ENCODE data around the gene DRAXIN.

Gene DRAXIN

GRCh38 chr1:11690397-11691301 is 861 bp upstream of the DRAXIN start:
- no peak for DNase-seq (ENCODE audit: low read depth)

GRCh38 chr1:11691928-11692711 is 610 bp downstream of the DRAXIN start:
- DNase-seq (ENCODE audit: low read depth), result no peak

DNA sequence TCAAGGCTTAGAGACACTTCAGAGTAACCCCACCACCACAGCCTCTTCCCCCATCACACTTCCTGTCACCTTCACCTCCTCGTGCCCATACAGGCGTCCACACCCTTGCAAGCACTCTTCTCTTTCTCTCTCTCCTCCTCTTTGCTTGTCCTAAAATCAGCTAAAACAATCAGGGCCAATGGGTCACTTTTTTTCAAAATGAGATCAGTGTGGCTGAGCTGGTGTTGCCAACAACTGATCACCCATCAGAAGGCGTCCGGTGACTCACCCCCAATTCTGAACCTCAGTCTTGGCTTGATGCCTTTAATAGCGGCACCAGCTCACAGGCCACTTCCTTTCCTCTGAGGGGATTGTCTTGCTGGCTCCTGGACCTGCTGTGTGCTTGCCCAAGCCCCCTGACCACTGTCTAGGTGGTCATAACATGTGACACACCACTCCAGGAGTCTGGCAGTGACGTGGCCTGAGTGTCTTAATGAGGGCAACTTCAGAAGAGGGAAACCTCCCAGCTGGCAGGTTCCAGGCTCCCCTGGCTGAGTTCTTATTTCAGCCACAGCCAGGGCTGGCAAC is 1.6 kb downstream of the DRAXIN start:
- peak; percentile 15 for DNase-seq (ENCODE audit: low read depth)

DNA sequence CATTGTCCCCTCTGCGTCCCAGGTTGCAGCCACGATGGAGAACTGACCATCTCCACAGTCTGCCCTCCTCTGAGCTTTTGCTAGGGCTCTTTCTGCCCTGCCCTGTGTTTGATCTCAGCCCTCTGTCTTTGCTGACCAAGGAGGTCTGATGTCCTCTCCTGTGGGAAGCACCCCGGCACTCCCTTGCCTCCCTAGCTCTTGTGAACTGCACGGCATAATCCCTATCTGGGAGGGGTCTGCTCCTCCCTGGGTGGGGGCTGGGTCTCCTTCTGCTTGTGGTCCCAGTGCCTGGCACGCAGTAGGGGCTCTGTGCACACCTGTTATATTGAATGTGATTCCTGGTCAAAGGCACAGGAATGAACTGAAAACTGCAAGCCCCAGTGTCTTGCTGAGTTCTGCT is 2.4 kb downstream of the DRAXIN start:
- no peak for DNase-seq (ENCODE audit: low read depth)

GRCh38 chr1:11695861-11696260 is 4.4 kb downstream of the DRAXIN start:
- DNase-seq (ENCODE audit: low read depth), result no peak

DNA sequence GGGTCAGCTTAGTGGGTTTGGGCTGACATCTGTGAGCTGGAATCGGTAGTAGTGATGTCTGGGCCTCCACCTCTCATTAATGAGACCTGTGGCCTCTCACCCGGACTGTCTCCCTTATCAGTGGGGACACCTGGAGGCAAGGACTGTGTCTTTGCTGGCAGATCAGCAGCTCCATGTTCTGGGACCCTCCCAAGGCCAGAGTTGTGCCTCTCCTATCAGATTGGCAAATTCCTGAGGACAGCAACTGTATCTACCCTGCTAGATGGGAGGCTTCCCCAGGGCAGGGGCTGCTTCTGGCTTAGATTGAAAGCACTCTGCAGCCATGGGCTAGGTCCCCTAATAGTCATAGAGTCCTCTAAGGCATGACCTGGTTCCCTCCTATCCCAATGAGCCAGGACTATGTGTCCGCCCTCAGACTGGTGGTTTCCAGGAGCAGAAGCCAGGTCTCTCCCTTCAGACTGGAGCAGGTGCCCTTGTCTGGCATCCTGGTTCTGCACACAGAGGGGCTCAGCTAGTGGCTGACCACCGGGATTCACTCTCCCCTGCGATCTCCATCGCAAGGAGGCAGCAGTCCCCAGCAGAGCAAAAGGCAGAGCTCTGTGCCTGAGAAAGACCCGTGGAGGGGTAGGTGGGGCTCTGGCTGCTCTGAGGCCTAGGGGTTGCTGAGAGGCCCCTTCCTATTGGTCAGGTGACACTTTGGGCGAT is 5.8 kb downstream of the DRAXIN start:
- DNase-seq (ENCODE audit: low read depth), result no peak

- DNase-seq (ENCODE audit: low read depth), result no peak
Measured at GRCh38 chr1:11697893-11698210, 6.3 kb downstream of the DRAXIN start.

- no peak for DNase-seq (ENCODE audit: low read depth)
Measured at GRCh38 chr1:11700601-11701467, 9.3 kb downstream of the DRAXIN start.

DNA sequence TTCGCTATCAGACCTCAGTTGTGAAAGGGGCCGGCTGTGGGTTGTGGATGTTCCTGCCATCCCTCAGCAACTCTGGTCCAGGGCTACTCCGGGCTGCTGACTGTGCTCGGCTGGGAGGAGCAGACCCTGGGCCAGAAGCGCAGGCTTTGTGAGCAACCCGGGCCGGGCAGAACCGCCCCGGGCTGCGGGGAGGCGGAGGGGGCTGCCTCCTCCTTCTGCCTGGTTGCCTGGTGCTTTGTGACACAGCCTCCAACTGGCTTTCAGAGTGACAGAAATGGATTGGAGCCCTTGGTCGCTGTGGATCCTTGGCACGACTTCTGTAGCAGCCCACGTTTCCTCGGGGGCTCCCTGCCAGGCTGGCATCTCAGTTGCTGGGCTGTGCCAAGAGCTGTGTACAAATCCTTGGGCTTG is 10.0 kb downstream of the DRAXIN start:
- DNase-seq (ENCODE audit: low read depth), result no peak

DNA sequence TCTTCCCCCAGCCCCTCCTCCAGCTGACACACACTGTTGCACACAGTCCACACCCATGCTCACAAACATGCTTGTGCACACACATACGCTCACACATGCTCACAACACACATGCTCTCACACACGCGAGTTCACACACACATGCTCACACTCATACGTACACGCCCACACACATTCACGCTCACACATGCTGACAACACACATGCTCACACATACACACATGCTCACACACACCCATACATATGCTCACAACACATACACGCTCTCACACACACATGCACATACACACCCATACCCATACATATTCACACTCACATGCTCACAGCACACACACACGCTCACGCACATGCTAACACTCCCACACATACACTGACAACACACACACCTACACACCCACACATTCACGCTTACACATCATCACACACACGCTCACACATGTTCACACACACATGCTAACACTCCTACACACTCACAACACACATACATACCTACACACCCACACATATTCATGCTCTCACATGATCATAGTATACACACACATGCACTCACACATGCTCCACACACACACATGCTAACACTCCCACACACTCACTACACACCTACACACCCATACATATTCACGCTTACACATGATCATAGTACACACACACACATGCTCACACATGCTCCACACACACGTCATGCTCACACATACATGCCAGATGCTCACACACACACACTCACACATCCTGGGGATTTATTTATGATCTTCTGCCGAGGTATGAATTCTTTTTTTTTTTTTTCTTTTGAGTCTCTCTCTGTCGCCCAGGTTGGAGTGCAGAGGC is 10.7 kb downstream of the DRAXIN start:
- no peak for DNase-seq (ENCODE audit: low read depth)

GRCh38 chr1:11703357-11704193 is 12.1 kb downstream of the DRAXIN start:
- no peak for DNase-seq (ENCODE audit: low read depth)

- DNase-seq (ENCODE audit: low read depth), result no peak
Measured at GRCh38 chr1:11704194-11704529, 12.7 kb downstream of the DRAXIN start.

GRCh38 chr1:11704691-11705475 is 13.4 kb downstream of the DRAXIN start:
- no peak for DNase-seq (ENCODE audit: low read depth)

- no peak for DNase-seq (ENCODE audit: low read depth)
Measured at GRCh38 chr1:11705596-11705995, 14.1 kb downstream of the DRAXIN start.

DNA sequence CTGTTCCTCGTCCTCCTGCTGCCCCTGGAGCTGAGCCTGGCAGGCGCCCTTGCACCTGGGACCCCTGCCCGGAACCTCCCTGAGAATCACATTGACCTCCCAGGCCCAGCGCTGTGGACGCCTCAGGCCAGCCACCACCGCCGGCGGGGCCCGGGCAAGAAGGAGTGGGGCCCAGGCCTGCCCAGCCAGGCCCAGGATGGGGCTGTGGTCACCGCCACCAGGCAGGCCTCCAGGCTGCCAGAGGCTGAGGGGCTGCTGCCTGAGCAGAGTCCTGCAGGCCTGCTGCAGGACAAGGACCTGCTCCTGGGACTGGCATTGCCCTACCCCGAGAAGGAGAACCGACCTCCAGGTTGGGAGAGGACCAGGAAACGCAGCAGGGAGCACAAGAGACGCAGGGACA is 14.8 kb downstream of the DRAXIN start:
- no peak for DNase-seq (ENCODE audit: low read depth)

GRCh38 chr1:11707621-11708276 is 16.2 kb downstream of the DRAXIN start:
- no peak for DNase-seq (ENCODE audit: low read depth)

DNA sequence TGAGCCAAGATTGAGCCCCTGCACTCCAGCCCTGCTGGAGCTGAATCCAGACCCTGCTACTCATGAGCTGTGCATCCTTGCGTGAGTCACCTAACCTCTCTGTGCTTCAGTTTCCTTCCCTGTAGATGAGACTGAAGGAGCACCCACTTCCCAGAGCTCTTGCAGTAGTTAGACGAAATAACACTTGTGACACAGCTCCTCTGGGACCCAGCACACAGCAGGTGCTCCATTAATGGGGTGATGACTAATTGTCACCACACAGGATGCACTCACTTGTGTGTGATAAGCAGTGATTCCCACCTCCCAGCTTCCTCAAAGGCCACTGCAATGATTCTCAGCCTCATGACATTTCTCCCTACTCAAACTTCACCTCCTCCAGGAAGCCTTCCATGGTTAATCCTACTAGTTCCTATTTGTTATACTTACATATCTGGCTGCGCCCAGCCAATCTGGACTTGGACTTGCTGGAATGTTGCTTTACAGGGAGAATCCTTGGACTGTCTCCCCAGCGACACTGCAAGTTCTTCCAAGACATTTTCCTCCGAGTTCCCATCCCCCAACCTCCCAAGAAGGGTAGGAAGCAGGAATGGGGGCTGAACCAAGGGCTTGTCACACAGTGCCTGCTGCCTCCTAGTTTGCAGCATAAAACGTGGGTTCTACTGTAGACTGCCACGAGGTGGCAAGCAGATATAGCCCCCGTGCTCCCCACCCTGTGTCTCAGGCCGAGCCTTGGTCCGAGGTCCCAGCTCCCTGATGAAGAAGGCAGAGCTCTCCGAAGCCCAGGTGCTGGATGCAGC is 17.2 kb downstream of the DRAXIN start:
- DNase-seq (ENCODE audit: low read depth), result no peak

- DNase-seq (ENCODE audit: low read depth), result no peak
Measured at GRCh38 chr1:11711490-11711889, 20.0 kb downstream of the DRAXIN start.

All from stimulated activated CD8-positive, alpha-beta memory T cell treated with anti-CD3 and anti-CD28 coated beads, Interleukin-7, amount 100 ng/mL, for 24 hours (primary cell).